ENCODE results near the gene PLXDC2.

DNA sequence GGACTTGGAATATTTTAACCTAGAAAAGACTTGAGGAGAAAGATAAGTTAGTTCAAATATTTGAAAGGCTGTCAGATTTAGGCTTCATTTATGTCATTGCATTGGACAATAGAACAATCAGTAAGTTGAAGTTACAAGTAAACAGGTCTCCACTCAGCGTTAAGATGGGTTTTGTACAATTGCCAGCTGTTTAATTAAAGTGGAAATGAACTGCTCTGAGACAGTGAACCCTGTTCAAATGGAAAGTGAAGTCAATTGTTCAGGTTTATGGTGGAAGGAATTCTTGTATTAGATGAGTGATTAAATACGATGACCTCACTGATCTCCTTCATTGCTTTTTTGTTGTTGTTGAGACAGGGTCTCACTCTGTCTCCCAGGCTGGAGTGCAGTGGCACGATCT, 151.7 kb downstream of the PLXDC2 start:
- TF ChIP-seq POLR2A (IDR thresholded peaks at IDR 0.05) = no peak
- TF ChIP-seq, protein P1, sequence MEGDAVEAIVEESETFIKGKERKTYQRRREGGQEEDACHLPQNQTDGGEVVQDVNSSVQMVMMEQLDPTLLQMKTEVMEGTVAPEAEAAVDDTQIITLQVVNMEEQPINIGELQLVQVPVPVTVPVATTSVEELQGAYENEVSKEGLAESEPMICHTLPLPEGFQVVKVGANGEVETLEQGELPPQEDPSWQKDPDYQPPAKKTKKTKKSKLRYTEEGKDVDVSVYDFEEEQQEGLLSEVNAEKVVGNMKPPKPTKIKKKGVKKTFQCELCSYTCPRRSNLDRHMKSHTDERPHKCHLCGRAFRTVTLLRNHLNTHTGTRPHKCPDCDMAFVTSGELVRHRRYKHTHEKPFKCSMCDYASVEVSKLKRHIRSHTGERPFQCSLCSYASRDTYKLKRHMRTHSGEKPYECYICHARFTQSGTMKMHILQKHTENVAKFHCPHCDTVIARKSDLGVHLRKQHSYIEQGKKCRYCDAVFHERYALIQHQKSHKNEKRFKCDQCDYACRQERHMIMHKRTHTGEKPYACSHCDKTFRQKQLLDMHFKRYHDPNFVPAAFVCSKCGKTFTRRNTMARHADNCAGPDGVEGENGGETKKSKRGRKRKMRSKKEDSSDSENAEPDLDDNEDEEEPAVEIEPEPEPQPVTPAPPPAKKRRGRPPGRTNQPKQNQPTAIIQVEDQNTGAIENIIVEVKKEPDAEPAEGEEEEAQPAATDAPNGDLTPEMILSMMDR (IDR thresholded peaks at IDR 0.05) = no peak

Data from heart left ventricle (tissue), 13 donors.